ENCODE results near the gene SELENON.

SELENON gene

GRCh38 chr1:25770541-25771220 lies 29.3 kb upstream of the SELENON start:
- DNase-seq (ENCODE audit: low spot score), result no peak

- no peak for DNase-seq (ENCODE audit: low spot score)
Measured at GRCh38 chr1:25771221-25772114, 28.5 kb upstream of the SELENON start.

- DNase-seq (ENCODE audit: low spot score), result no peak
Measured at GRCh38 chr1:25772164-25772563, 27.8 kb upstream of the SELENON start.

DNA sequence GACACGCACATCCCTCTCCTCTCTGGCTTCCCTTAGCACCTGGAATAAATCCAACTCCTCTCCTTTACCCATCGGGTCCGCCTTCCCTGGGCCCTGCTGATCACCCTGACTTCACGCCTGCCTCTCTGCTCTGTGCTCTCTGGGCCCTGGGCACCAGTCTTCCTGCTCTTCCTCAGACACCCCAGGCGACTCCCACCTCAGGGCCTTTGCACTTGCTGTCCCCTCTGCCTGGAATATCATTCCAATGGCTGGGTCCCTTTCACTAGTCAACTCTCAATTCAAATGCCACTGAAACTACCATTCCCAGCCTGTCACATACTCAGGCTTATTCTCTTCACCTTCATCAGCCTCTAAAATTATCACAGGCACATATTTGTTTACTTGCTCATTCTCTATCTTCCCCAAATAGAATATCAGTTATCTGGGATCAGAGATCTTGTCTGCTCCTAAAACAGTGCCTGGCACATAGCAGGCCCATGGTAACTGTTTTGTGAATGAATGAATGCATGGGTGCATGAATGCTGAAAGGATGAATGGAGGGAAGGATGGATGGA lies 27.2 kb upstream of the SELENON start:
- no peak for DNase-seq (ENCODE audit: low spot score)

DNA sequence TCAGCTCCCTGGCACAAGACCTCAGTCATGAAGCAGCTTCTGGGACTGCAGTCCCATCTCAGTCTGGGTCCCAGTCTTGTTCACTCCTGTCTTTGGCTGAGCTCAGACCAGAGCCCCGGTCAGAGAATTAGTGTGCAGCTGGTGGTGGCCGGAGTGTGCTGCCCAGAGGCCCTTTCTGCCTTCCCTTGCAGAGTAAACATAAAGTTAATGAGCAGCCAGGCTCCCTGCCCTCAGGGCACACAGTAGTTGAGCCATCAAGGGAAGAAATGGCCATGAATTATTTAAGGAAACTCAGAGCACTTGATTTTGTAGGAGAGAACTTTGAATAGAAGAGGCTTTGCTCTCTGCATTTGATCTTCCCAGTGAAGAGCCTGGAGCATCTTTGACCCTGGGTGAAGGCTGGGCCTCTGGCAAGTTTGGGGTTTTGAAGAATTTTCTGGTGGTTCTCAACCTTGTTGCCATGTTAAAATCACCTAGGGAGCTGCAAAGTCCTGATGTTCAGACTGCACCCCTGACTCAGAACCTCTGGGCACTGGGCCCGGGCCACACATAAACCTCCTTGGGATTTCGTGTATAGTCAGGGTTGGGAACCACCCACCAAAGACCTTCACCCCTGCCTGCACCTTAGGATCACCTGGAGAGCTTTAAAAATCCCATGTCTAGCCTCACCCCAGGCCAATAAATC lies 26.4 kb upstream of the SELENON start:
- DNase-seq (ENCODE audit: low spot score), result no peak

DNA sequence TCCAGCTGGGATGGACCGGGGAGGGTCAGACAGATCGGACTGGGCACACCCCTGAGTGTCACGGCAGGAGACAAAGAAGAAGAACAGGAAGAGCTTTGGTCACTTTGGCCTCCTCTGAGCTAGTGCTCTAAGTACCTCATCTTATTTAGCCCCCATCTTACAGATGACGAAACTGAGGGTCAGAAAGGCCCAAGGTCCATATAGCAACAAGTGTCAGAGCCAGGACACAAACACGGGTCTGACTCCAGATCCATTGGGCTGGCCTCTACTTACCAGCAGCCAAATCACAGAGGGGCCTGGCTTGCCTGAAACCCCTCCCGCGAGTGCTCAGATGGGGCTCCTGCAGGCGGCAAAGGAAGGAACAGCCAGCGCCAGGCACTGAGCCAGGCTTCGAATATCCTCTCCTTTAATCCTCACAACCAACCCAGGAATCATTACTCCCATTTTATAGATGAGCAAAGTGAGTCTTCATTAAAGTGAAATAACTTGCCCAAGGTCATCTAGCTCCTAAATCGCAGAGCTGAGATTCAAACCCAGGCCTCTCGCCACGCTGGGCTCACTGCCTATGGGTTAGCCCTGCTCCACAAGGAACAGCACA lies 25.7 kb upstream of the SELENON start:
- no peak for DNase-seq (ENCODE audit: low spot score)

GRCh38 chr1:25774921-25775771 lies 24.8 kb upstream of the SELENON start:
- DNase-seq (ENCODE audit: low spot score), result no peak

DNA sequence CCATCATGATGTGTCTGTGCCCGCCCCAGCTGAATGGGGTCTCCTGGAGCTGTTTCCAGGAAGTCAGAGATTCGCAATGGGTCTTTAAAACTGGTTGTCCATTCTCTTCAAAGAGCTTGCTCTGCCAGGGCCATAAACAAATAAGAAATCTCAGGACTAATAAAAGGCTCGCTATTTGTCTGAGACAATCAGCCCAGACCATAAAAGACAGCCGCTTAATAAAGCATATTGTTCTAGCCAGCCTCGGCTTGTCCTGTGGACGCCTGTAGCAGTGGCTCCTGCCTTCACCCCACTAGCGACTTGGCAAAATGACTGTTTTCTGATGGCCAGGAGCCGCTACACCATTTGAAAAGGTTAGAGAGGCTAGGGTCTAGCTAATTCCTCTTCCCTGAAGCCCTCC lies 20.6 kb upstream of the SELENON start:
- DNase-seq (ENCODE audit: low spot score), result no peak

DNA sequence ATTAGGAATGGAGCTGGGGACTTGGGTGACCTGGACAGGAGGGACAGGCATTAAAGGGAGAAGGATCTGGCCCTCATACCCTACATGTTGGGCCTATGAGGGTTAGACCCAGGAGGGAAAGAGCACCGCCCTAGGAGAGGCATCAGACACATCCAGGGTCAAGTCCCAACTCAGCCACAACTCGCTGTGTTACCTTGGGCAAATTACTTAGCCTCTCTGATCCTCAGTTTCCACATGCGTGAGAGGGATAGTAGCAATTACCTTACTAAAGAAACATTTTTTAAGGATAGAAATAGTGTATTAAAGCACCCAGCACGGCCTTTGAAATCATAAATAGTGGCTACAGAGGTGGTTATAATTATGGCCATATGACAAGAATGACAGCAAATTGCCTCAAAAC lies 20.1 kb upstream of the SELENON start:
- DNase-seq (ENCODE audit: low spot score), result no peak

DNA sequence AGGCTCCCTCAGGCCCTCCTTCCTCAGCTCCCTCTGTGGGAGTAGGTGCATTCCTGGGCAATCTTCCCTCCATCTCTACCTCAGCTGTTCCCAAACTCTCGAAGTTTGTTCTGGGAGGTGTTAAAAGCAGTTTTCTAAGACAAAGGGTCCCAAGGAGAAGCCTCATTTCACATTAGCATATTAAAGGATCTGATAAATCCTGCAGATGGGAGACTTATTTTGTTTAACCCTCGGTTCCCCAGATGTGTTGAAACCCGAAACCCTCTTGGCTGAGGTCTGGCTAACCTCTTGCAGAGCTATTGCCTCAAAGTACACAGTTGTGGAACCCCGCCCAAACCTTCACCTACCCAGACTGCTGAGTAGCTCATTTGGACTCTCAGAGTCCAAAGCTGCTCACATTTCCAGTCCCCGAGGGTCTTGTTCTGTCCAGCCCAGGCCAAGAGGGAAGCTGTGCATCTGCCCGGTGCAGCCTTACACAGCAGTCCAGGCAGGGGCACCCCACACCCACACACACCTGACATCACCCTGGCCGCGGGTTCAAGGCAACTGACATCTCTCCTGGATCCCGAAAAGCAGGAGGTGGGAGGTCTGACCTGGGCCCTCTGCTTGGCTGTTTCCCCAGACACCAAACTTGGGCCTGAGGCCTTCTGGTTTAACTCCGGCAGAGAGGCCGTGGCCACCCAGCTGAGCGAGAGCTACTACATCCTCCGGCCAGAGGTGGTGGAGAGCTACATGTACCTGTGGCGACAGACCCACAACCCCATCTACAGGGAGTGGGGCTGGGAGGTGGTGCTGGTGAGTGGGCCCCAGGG lies 19.5 kb upstream of the SELENON start:
- DNase-seq (ENCODE audit: low spot score), result no peak

DNA sequence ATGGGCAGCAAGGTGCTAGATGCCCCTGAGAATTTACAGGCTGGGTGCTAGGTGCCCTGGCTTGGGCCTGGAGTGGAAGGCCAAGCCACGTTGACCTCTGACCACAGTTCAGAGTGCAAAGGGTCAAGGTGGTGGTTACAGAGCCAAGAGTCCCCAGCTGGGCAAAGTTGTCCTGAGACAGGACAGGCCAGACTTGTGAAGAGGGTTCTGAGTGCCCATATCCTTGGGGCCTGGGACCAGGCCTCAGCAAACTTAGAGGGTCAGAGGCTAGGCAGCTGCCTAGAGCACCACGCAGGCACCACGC lies 18.9 kb upstream of the SELENON start:
- no peak for DNase-seq (ENCODE audit: low spot score)

DNA sequence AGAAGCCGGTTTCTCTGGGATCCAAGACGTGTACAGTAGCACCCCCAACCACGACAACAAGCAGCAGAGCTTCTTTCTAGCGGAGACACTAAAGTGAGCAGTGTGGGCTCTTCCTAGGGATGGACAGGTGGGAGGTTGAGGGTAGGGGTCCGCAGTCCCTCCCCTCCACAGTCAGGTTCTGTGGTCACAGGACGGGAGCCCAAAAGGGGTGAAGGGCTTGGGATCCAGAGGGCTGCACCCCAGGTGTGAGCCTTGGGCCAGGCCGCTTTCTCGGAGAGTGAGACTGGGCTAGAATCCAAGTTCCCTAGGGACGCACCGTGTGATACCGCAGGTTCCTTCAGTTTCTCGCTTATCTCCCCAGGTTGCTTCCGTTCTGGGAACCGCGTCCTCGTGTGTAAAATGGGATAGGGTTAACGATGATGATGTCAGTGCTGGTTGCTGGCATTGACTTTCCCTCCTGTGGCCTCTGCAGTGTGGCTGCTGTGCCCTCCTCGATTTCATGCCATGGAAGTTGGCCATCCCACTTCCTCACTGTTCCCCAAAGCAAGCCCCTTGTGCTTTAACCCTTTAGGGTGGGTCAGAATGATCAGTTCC lies 17.3 kb upstream of the SELENON start:
- DNase-seq (ENCODE audit: low spot score), result no peak

- no peak for DNase-seq (ENCODE audit: low spot score)
Measured at GRCh38 chr1:25784575-25785051, 15.4 kb upstream of the SELENON start.

DNA sequence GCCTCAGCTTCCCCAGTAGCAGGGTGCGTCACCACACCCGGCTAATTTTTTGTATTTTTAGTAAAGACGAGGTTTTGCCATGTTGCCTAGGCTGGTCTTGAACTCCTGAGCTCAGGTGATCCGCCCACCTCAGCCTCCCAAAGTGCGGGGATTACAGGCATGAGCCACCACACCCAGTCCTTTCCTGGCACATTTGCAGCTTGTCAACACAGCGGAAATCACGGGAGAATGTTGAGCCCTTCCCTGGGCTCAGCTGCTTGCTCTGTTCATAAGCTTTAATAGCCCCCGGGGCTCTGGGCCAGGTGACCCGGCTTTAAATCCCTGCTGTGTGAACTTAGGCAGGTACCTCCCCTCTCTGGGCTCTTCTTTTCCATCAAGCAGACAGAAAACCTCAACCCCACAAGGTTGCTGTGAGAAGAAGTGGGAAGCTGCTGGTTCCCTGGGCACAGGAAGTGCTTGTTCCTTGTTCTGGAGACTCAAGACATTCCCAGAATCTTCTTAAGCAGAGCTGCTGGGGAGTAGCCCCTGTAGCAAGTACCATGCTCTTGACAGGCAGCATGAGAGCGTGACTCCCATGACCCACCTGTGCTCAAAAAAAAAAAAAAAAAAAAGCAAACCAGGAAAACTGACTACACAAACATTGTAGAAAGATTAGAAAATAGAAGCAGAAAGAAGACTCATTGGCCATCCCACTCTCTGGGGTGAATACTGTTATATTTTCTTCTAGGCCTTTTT lies 14.5 kb upstream of the SELENON start:
- DNase-seq (ENCODE audit: low spot score), result no peak

GRCh38 chr1:25786887-25787759 lies 12.9 kb upstream of the SELENON start:
- no peak for DNase-seq (ENCODE audit: low spot score)

GRCh38 chr1:25787760-25788166 lies 12.2 kb upstream of the SELENON start:
- DNase-seq (ENCODE audit: low spot score), result no peak

DNA sequence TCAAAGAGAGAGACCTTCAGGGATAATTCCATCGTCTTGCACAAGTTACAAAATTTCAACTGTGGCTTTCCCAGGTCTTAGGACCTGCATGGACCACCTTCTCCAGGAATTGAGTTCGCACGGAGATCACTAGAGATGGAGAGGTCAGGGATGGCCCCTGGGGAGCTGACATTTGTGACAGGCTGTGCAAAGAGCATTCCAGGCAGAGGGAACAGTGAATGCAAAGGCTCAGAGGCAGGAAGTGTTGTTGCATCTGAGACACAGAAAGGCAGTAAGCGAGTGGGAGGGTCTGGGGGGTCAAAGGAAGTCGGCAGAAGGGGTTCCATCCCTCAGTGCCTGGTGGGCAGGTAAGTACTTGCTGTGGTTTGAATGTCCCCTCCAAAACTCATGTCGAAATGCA lies 9.5 kb upstream of the SELENON start:
- no peak for DNase-seq (ENCODE audit: low spot score)

- DNase-seq (ENCODE audit: low spot score), result no peak
Measured at GRCh38 chr1:25792115-25792514, 7.9 kb upstream of the SELENON start.

Data from COLO829 (cell line).